Tibial nerve (tissue), 4 donors: Measurements from ENCODE around the gene PPP1CB. TPM values are rescaled to one million over a fixed set of nuclear protein-coding genes. Genes with fewer than 3 reads are reported as not detected.
A peak's percentile ranks its signal among the peaks of the same experiment; 100 is the strongest.

Source experiments
- DNase-seq, 2 donors: peaks; one replicate each; pipeline ENCODE4 v3.0.0-alpha.2; 2019; ENCODE audit warnings: low spot score in 2 of 2
- H3K27ac ChIP-seq, 4 donors: fragments of 200-600 bp; sonication (generic) in 3 of 4; one replicate each; pipeline ENCODE4 v1.5.1; 2017 to 2019; ENCODE audit warnings: mild to moderate bottlenecking in 1 of 4
- H3K27me3 ChIP-seq, 2 donors: fragments of 200-600 bp; sonication (generic) in 1 of 2; one replicate each; pipeline versions ENCODE4 v1.5.1 to v1.6.0; 2017 to 2019
- H3K36me3 ChIP-seq, 3 donors: fragments of 200-600 bp; sonication (generic); one replicate each; pipeline ENCODE4 v1.5.1; 2018 to 2019
- H3K4me1 ChIP-seq, 4 donors: fragments of 200-600 bp; sonication (generic) in 3 of 4; one replicate each; pipeline ENCODE4 v1.5.1; 2017 to 2019
- H3K4me3 ChIP-seq, 4 donors: fragments of 200-600 bp; sonication (generic) in 3 of 4; one replicate each; pipeline ENCODE4 v1.5.1; 2017 to 2019; ENCODE audit warnings: mild to moderate bottlenecking in 1 of 4, moderate library complexity in 1 of 4
- H3K9me3 ChIP-seq, 4 donors: fragments of 200-600 bp; sonication (generic) in 3 of 4; one replicate each; pipeline ENCODE4 v1.5.1; 2017 to 2019
- EP300 ChIP-seq, 2 donors: sonication (generic); formaldehyde crosslinking; IDR thresholded peaks; one replicate each; pipeline ENCODE4 v1.6.1; 2017; ENCODE audit warnings: antibody characterized with exemption in 2 of 2, mild to moderate bottlenecking in 1 of 2
- POLR2A ChIP-seq, 2 donors: fragments of 450-650 bp; IDR thresholded peaks; one replicate each; pipeline ENCODE4 v1.6.1; 2017; ENCODE audit warnings: antibody characterized with exemption in 2 of 2, mild to moderate bottlenecking in 2 of 2, moderate library complexity in 2 of 2
- WGBS, 2 donors: methylation state at CpG; one replicate each; pipeline ENCODE4 v1.1.5; 2018; 5-methylcytosine and 5-hydroxymethylcytosine counted together
- total RNA-seq, 4 donors: library from RNA; depleted of rRNA; stranded (reverse); fragments of >200 nt; gene quantifications; one replicate each; pipeline ENCODE4 v1.1.0, GENCODE V29; 2016
- TF ChIP-seq, protein P1 (sequence below), 5 experiments: fragments of 200-600 bp in 3 of 5; fragments of 450-650 bp in 2 of 5; sonication (generic) in 3 of 5; IDR thresholded peaks; one replicate each; pipeline ENCODE4 v1.5.1; 2016 to 2019; ENCODE audit warnings: antibody characterized with exemption in 5 of 5, mild to moderate bottlenecking in 3 of 5, moderate library complexity in 2 of 5

Gene PPP1CB
- total RNA-seq, 4 donors from 2014 or later, result 105 to 335 (median 230) TPM

DNA sequence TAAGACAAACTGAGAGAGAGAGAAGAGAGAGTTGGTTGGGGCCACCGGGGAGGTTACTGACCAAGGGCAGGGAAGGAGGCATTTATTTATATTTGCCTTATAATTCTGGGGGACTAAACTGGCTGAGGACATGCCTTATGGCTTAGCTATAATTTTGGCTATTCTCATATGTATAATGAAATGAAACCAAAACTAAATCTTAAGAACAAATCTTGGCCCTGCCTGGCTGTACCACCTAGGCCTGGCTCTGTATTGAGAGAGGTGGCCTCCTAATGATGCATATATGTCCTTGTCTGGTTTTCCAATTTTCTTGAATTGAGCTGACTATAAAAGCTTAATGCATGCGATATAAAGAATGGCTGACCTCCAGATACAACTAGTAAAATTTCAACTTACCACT lies 3.5 kb upstream of the PPP1CB start:
- no peak for DNase-seq
- Histone ChIP-seq H3K4me3 (no peak overlapping the region), H3K9me3 (no peaks in the 10 kb centered on the region), H3K4me1 (peaks cover 0 to 37% (median 26%) of the 10 kb centered on the region in 4 donors), H3K27ac (peak overlapping the region in 3 of 4 donors; percentile 99 to 100 (median 100)), H3K27me3 (no peaks in the 10 kb centered on the region), H3K36me3 (no peaks in the 10 kb centered on the region)
- TF ChIP-seq, protein P1, sequence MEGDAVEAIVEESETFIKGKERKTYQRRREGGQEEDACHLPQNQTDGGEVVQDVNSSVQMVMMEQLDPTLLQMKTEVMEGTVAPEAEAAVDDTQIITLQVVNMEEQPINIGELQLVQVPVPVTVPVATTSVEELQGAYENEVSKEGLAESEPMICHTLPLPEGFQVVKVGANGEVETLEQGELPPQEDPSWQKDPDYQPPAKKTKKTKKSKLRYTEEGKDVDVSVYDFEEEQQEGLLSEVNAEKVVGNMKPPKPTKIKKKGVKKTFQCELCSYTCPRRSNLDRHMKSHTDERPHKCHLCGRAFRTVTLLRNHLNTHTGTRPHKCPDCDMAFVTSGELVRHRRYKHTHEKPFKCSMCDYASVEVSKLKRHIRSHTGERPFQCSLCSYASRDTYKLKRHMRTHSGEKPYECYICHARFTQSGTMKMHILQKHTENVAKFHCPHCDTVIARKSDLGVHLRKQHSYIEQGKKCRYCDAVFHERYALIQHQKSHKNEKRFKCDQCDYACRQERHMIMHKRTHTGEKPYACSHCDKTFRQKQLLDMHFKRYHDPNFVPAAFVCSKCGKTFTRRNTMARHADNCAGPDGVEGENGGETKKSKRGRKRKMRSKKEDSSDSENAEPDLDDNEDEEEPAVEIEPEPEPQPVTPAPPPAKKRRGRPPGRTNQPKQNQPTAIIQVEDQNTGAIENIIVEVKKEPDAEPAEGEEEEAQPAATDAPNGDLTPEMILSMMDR (IDR thresholded peaks at IDR 0.05), result no peak
- TF ChIP-seq POLR2A (IDR thresholded peaks at IDR 0.05), result no peak
- TF ChIP-seq EP300 (IDR thresholded peaks at IDR 0.05), result no peak
- WGBS, 2 donors, result 92 to 95% methylated on average over 2 of the region's 2 CpGs

DNA sequence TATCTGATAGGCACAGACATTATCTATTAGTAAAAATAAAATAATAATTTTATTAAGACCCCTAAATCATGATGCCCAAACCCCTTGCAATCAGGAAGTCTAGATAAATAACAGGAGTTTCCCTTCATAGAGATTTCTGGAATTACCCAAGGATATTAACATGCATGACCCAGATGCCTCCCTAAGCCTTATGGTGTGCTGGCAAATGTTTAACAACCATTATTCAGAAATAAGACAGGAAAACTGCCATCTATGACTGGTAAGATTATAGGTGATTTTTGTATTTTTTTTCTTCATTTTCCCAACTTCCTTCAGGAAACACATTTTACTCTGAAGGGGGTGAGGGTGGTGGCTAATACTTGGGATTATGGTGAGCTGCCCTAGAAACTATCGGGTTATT lies 2.7 kb upstream of the PPP1CB start:
- no peaks in the 10 kb centered on the region for H3K27me3 ChIP-seq
- H3K27ac ChIP-seq, result peak overlapping the region; percentile 97 to 100 (median 100)
- no peaks in the 10 kb centered on the region for H3K9me3 ChIP-seq
- TF ChIP-seq EP300 (IDR thresholded peaks at IDR 0.05) (no peak), POLR2A (IDR thresholded peaks at IDR 0.05) (no peak)
- TF ChIP-seq, protein P1 (IDR thresholded peaks at IDR 0.05), result no peak
- WGBS, 2 donors, result 89 to 94% methylated on average over 1 of the region's 1 CpG
- H3K4me3 ChIP-seq, result no peak overlapping the region
- H3K36me3 ChIP-seq, result no peaks in the 10 kb centered on the region
- peaks cover 0 to 37% (median 31%) of the 10 kb centered on the region in 4 donors for H3K4me1 ChIP-seq
- no peak for DNase-seq

DNA sequence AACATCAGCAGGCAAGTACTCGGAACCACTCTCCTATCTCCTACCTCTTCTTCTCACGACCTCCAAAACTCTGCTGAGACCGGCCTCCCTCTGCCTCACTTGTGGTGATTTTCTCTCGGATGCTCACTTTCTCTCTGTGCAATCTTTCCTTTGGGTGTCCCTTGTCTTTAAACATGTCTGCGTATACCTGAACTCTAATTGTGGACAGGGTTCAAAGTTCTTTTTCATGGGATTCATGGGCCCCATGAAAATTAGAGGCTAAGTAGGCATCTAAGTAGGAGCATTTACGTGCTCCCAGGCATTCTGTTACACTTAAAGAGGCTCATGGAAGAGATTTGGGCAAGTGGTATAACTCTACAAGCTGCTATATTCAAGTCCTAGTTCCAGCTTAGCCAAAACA lies 2.1 kb upstream of the PPP1CB start:
- Histone ChIP-seq H3K9me3 (no peaks in the 10 kb centered on the region), H3K27ac (peak overlapping the region; percentile 97 to 100 (median 100)), H3K4me3 (no peak overlapping the region), H3K4me1 (peaks cover 0 to 43% (median 34%) of the 10 kb centered on the region in 4 donors), H3K27me3 (no peaks in the 10 kb centered on the region), H3K36me3 (no peaks in the 10 kb centered on the region)
- TF ChIP-seq EP300 (IDR thresholded peaks at IDR 0.05), result no peak
- TF ChIP-seq, protein P1 (IDR thresholded peaks at IDR 0.05), result no peak
- no peak for TF ChIP-seq POLR2A (IDR thresholded peaks at IDR 0.05)
- DNase-seq, result no peak
- WGBS, 2 donors, result 94 to 97% methylated on average over 6 of the region's 6 CpGs

DNA sequence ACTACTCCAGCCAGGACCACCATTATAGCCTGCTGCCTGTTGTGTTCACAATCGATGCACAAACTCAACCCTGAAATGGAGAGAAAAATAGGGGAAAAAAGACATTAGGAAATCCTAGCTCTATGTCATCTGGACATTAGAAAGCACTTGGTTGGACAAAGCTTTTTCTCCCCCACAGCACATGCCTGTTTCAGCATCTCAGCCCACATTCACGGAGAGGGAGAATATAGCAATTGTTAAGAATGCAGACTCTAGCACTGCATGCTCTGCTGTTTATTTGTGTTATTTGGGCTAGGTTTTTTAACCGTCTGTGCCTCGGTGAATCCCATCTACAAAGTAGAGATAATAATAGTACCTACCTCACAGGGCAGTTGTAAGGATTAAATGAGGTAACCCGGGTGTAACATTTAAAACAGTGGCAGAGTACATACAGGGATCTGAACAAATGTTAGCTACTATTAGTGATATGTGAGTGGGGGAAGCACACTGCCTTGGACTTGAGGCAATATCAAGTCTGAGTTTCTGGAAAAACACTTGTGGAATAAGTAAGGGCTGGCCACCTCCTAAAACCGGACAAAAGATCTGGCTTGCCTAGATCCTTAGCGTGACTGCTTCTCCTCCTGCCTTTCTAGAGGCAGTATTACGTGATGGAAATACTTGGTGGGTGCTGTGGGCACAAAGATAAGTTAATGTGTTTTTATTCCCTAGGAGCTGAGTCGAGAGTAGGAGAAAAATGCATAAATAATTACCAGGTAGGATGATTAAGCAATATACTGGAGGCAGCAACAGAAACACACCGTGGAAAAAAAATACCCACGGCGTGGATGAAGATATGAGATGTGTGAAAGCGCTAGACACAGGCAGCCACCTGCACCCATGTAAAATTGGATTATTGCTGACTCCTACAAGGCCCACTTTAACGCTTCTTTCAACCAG lies 1.0 kb upstream of the PPP1CB start:
- Histone ChIP-seq H3K27ac (peak overlapping the region; percentile 97 to 100 (median 100)), H3K4me3 (peak overlapping the region; percentile 84 to 98 (median 88)), H3K27me3 (no peaks in the 10 kb centered on the region), H3K9me3 (no peaks in the 10 kb centered on the region), H3K36me3 (no peaks in the 10 kb centered on the region), H3K4me1 (peaks cover 0 to 53% (median 42%) of the 10 kb centered on the region in 4 donors)
- 8 to 9% methylated on average over 14 of the region's 14 CpGs for WGBS, 2 donors
- TF ChIP-seq EP300 (IDR thresholded peaks at IDR 0.05) (peak in 1 of 2 donors; percentile 55), POLR2A (IDR thresholded peaks at IDR 0.05) (no peak)
- TF ChIP-seq, protein P1 (IDR thresholded peaks at IDR 0.05), result no peak
- peak in 1 of 2 donors; percentile 15 for DNase-seq
